GM06990 (cell line): ENCODE data around the gene GFRA1.

ENCODE experiments used
- DNase-seq: peaks from one replicate; pipeline ENCODE4 v3.0.0-alpha.2; 2011; ENCODE audit not compliant: insufficient read length; ENCODE audit errors: extremely low read depth
- H3K27me3 ChIP-seq: replicated peaks from 2 replicates; pipeline ENCODE4 v1.6.0; 2011; ENCODE audit warnings: low read length; ENCODE audit not compliant: control insufficient read depth, insufficient read depth
- H3K36me3 ChIP-seq: 2 replicates; pipeline ENCODE4 v1.5.1; 2011; ENCODE audit warnings: low read length; ENCODE audit not compliant: control insufficient read depth, insufficient read depth
- H3K4me3 ChIP-seq: replicated peaks from 2 replicates; pipeline ENCODE4 v1.5.1; 2011; ENCODE audit warnings: low read depth, mild to moderate bottlenecking, control low read depth, low read length
- CTCF ChIP-seq: IDR thresholded peaks from 2 replicates; pipeline ENCODE4 v1.5.1; 2011; ENCODE audit warnings: low read length, control low read depth, mild to moderate bottlenecking, inconsistent platforms; ENCODE audit not compliant: insufficient read depth, poor library complexity, severe bottlenecking

Gene GFRA1

GRCh38 chr10:116246263-116246662 lies 26.7 kb downstream of the GFRA1 start:
- TF ChIP-seq CTCF, result no peak
- Histone ChIP-seq H3K4me3 (no peak overlapping the region), H3K27me3 (no peaks in the 10 kb centered on the region; the same call in 1 of the 2 replicates), H3K36me3 (no peaks in the 10 kb centered on the region)
- DNase-seq, result no peak

- H3K27me3 ChIP-seq, result no peaks in the 10 kb centered on the region; the same call in 1 of the 2 replicates
- no peak overlapping the region for H3K4me3 ChIP-seq
- no peaks in the 10 kb centered on the region for H3K36me3 ChIP-seq
- no peak for DNase-seq
- TF ChIP-seq CTCF, result no peak
These were observed 27.9 kb downstream of the GFRA1 start for GRCh38 chr10:116245156-116245555.

- Histone ChIP-seq H3K4me3 (no peak overlapping the region), H3K36me3 (no peaks in the 10 kb centered on the region), H3K27me3 (no peaks in the 10 kb centered on the region)
- no peak for TF ChIP-seq CTCF
- no peak for DNase-seq
These were observed 31.2 kb downstream of the GFRA1 start for GRCh38 chr10:116241642-116242410.

GRCh38 chr10:116241085-116241484 lies 31.9 kb downstream of the GFRA1 start:
- no peak for TF ChIP-seq CTCF
- no peaks in the 10 kb centered on the region for H3K36me3 ChIP-seq
- no peak overlapping the region for H3K4me3 ChIP-seq
- H3K27me3 ChIP-seq, result no peaks in the 10 kb centered on the region
- DNase-seq, result no peak

- H3K27me3 ChIP-seq, result no peaks in the 10 kb centered on the region
- no peak for TF ChIP-seq CTCF
- H3K4me3 ChIP-seq, result no peak overlapping the region
- DNase-seq, result no peak
- no peaks in the 10 kb centered on the region for H3K36me3 ChIP-seq
These were observed 32.7 kb downstream of the GFRA1 start for GRCh38 chr10:116240157-116240950.
